OCI-LY1 (cell line): ENCODE measurements around the gene NMT1.

Experiments
- CTCF ChIP-seq: fragments of 200-600 bp; sonication (generic), shearing (Covaris generic); IDR thresholded peaks from 2 replicates; pipeline ENCODE4 v1.5.1; 2017; ENCODE audit warnings: mild to moderate bottlenecking, antibody characterized with exemption, low read length, moderate library complexity, mixed read lengths
- EZH2 ChIP-seq: fragments of 200-600 bp; sonication (generic), shearing (Covaris generic); IDR thresholded peaks from 2 replicates; pipeline ENCODE4 v1.8.0; 2017; ENCODE audit warnings: borderline replicate concordance, mixed run types, mild to moderate bottlenecking, antibody characterized with exemption, low read length, moderate library complexity, mixed read lengths

DNA sequence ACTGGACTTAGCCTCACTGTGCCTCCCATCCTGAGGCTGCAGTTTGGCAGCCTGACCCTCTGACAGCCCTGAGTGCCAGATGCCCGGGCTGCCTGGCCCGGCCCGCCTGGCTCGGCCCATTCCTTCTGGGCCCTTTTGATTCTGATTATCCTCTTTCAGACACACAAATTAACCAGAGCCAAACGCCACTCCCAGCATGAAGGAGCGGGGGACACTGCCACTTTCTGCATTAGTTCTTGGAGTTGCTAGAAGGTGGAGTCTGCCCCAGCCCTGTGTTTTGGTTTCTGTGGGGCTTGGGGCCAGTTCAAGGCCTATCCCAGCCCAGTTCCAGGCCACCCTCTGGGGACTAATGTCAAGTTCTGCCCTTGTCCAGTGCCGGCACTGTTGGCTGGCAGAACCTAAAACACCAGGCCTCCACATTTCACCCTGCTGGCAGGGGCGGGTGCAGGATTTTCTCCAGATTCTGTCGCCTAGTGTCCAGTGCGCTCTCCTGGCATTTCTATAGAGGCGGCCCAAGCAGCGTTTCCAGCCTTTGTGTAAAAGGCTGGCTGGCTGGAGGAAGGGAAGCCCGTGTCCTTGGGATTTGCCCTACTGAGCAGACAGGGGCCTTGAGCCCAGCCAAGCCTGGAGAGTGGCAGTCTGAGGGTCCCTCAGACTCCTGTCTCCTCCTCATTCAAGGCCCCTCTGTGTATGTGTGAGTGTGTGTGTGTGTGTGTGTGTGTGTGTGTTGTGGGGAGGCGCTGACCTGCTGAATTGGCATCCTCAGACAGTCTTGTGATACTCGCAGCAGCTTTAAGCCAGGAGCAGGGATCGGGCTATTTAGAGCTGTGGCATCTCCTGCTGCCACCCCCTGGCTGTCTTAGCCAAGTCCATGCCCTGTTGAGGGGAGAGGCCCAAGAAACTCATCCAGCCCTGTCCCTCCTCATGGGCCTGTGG lies 49.8 kb downstream of the NMT1 start:
- TF ChIP-seq EZH2, result no peak
- no peak for TF ChIP-seq CTCF
